GM12891 (cell line): Measurements from ENCODE around the gene FBXL2.

Source experiments
- PAX5 ChIP-seq: IDR thresholded peaks from 2 replicates; pipeline ENCODE4 v1.6.1; 2011; ENCODE audit warnings: low read length, moderate library complexity, mild to moderate bottlenecking; ENCODE audit not compliant: insufficient read depth, severe bottlenecking
- POLR2A ChIP-seq: IDR thresholded peaks from 2 replicates; pipeline ENCODE4 v1.6.1; 2011; ENCODE audit warnings: low read depth, low read length, control low read depth
- POLR2AphosphoS5 ChIP-seq: IDR thresholded peaks from 2 replicates; pipeline ENCODE4 v1.6.1; 2011; ENCODE audit warnings: low read depth, low read length, control low read depth
- POU2F2 ChIP-seq: IDR thresholded peaks from 2 replicates; pipeline ENCODE4 v1.6.1; 2011; ENCODE audit warnings: low read depth, mild to moderate bottlenecking, control low read depth, low read length, moderate library complexity
- SPI1 ChIP-seq: IDR thresholded peaks from 2 replicates; pipeline ENCODE4 v1.6.1; 2011; ENCODE audit warnings: low read depth, low read length, control low read depth
- TAF1 ChIP-seq: IDR thresholded peaks from 2 replicates; pipeline ENCODE4 v1.6.1; 2011; ENCODE audit warnings: low read depth, low read length, control low read depth

DNA sequence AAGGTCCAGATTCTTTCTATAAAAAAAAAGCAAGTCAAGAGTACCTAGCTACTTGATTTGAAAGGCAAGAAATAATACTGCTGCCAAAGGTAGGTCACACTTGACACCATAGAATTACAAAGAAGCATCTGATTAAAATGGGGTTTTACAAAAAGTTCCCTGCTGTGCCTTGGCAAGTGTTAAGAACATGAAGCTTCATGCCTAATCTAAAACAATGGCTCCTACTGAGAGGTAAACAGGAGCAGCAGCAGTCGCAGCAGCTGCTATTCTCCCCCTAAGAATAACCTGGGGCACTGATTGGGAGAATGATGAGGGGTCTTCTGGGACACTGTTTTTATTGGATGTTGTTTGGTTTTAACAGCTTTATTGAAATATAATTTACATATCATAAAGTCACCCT, 148.8 kb downstream of the FBXL2 start:
- no peak for TF ChIP-seq SPI1
- no peak for TF ChIP-seq POLR2A
- no peak for TF ChIP-seq POLR2AphosphoS5
- no peak for TF ChIP-seq TAF1
- no peak for TF ChIP-seq PAX5
- no peak for TF ChIP-seq POU2F2
